Activated T-cell treated with anti-CD3 and anti-CD28 coated beads for 4 hours (primary cell): Measurements from ENCODE around the gene ACTL10.
"Not testable (repeated sequence)": the region's sequence is repeated elsewhere in the genome, so short reads cannot be mapped to it uniquely, and the experiment has no call there.

Experiments used
- DNase-seq: peaks from one replicate; pipeline ENCODE4 v3.0.0-alpha.2; 2020

ACTL10 gene

DNA sequence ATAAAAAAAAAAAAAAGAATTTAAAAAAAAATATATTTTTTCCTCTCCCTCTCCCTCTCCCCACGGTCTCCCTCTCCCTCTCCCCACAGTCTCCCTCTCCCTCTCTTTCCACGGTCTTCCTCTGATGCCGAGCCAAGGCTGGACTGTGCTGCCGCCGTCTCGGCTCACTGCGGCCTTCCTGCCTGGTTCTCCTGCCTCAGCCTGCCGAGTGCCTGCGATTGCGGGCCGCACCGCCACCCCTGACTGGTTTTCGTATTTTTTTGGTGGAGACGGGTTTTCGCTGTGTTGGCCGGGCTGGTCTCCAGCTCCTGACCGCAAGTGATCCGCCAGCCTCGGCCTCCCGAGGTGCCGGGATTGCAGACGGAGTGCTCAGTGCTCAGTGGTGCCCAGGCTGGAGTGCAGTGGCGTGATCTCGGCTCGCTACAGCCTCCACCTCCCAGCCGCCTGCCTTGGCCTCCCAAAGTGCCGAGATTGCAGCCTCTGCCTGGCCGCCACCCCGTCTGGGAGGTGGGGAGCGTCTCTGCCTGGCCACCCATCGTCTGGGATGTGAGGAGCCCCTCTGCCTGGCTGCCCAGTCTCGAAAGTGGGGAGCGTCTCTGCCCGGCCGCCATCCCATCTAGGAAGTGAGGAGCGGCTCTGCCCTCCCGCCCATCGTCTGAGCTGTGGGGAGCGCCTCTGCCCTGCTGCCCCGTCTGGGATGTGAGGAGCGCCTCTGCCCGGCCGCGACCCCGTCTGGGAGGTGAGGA, 34.1 kb downstream of the ACTL10 start:
- DNase-seq: not testable (repeated sequence)

GRCh38 chr20:33701629-33702450, 35.1 kb downstream of the ACTL10 start:
- DNase-seq: no peak

- no peak for DNase-seq
Measured at GRCh38 chr20:33702861-33703260, 36.1 kb downstream of the ACTL10 start.

DNA sequence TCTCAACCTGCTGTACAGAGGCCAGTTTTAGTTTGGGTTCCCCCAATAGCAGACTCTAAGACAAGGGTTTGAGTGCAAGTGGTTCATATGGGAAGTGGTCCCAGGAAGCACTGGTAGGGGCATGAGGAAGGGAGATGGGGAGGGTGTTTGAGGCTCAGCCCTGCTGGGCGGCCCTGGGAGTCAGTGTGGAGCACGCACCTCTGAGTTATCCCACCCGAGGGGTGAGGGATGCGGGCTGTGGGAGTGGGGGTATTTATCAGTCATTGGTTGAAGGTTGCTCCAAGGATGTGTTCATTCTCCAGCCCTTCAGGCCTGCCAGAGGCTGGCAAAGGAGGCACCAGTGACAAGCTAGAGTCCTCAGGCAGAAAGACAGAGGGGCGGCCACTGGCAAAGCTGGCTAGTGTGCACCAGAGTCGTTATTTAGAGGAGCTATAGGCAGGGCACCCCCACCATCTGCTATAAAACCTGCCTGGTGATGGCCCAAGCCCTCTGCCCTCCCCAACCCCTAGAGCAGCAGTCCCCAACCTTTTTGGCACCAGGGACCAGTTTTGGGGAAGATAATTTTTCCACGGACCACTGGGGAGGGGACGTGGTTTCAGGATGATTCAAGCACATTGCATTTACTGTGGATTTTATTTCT, 36.9 kb downstream of the ACTL10 start:
- no peak for DNase-seq

DNA sequence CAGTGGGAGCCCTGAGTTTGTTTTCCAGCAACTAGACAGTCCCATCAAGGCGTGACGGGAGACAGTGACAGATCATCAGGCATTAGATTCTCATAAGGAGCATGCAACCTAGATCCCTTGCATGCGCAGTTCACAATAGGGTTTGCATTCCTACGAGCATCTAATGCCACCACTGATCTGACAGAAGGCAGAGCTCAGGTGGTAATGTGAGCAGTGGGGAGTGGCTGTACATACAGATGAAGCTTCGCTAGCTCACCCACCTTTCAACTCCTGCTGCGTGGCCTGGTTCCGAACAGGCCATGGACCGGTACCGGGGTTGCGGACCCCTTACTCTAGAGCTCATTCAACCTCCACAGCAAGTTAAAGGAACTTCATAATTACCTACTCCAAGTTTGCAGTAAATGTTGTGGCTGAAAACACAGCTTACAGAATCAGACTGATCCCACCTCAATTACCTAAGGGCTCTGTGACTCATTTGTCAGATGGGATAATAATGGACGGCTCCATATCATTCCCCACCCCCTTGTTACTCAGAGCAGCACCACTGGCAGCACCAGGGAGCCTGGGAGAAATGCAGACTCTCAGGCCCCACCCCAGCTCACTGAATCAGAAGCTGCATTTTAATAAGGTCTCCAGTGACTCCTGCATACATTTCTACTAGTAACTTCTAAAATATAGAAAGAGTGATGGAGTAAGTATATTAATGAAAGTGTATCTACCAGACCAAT, 37.6 kb downstream of the ACTL10 start:
- DNase-seq: no peak

DNA sequence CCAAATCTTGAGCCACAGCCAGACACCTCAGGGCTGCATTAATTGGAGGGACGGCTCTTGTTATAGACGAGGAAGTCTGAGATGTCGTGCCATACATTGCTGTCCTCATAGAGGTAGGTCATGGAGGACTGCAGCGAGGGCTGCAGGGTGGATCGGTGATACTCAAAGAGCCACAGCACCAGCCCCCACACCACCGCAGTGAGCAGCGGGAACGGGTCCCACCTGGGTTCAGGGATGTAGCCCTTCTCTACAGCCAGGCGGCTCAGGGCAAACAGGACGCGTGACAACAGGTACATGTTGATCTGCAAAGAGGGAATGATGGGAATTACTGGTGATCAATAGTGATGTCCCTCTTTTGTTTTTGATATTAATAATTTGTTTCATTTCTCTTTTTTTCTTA, 40.9 kb downstream of the ACTL10 start:
- no peak for DNase-seq

- DNase-seq: no peak
Measured at GRCh38 chr20:33709398-33709797, 42.7 kb downstream of the ACTL10 start.

- DNase-seq: no peak
Measured at GRCh38 chr20:33709905-33710541, 43.3 kb downstream of the ACTL10 start.

DNA sequence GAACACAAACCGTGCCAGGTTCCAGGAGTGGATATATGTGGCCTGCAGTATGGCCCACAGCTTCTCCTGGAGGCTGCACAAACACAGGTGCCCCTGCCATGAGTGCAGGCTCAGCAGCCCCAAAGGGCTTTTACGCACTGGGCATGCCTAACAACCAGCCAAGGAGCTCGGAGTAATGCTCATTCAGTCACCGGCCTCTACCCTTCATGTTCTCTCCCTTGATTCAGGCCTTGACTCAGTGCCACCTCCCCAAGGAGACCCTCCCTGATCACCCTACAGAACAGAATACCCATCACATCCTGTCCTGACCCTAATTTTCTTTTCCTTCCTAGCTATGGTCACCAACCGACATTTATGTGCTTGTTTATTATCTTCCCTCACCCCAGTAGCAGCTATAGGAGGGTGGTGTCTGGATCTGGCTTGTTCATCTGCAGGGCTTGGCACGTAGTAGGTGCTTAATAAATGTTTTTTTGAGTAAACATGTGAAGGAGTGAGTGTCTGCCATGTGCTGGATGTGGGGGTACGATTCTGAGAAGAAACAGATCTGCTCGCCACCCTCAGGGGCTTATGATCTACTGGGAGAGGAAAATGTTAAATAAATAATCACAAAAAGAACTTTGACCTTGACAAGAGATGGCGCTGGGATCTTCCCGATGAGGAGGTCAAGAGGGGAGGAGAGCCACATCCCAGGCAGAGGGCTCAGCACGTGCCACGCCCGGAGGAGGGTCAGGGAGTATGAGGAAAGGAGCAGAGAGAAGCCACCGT, 44.1 kb downstream of the ACTL10 start:
- no peak for DNase-seq

- DNase-seq: no peak
Measured at GRCh38 chr20:33711446-33711738, 44.6 kb downstream of the ACTL10 start.

GRCh38 chr20:33713865-33714367, 47.2 kb downstream of the ACTL10 start:
- DNase-seq: no peak

DNA sequence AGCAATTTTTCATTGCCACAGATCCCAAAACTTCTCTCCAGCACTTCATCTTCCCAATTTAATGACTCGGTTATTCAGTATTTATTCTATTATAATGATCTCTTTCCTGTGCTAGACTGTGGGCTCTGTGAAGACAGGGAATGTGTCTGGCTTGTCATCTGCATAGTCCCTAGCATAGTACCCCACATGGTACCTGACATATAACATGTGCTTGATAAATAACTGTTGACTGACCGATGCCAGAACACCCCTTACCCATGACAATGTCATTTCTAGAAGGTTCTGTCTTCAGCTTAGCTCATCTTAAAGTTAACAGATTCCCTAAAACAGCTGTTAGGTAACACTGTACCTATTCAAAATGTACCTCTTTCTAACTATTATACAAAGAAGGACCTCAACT, 49.8 kb downstream of the ACTL10 start:
- no peak for DNase-seq
